ENCODE measurements around the gene TAB3.

DNA sequence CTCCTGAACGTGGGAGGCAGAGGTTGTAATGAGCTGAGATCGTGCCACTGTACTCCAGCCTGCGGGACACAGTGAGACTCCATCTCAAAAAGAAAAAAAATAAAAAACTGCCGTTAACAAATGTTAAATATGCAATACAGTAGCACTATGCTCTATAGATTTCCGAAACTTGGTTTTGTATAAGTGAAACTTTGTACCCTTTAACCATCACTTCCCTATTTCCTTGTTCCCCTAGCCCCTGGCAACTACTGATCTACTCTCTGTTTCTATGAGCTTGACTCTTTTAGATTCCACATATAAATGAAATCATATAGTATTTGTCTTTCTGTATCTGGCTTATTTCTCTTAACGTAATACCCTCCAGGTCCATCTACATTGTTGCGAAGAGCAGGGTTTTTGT is 74.1 kb downstream of the TAB3 start:
- TF ChIP-seq, protein P1, sequence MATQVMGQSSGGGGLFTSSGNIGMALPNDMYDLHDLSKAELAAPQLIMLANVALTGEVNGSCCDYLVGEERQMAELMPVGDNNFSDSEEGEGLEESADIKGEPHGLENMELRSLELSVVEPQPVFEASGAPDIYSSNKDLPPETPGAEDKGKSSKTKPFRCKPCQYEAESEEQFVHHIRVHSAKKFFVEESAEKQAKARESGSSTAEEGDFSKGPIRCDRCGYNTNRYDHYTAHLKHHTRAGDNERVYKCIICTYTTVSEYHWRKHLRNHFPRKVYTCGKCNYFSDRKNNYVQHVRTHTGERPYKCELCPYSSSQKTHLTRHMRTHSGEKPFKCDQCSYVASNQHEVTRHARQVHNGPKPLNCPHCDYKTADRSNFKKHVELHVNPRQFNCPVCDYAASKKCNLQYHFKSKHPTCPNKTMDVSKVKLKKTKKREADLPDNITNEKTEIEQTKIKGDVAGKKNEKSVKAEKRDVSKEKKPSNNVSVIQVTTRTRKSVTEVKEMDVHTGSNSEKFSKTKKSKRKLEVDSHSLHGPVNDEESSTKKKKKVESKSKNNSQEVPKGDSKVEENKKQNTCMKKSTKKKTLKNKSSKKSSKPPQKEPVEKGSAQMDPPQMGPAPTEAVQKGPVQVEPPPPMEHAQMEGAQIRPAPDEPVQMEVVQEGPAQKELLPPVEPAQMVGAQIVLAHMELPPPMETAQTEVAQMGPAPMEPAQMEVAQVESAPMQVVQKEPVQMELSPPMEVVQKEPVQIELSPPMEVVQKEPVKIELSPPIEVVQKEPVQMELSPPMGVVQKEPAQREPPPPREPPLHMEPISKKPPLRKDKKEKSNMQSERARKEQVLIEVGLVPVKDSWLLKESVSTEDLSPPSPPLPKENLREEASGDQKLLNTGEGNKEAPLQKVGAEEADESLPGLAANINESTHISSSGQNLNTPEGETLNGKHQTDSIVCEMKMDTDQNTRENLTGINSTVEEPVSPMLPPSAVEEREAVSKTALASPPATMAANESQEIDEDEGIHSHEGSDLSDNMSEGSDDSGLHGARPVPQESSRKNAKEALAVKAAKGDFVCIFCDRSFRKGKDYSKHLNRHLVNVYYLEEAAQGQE (IDR thresholded peaks at IDR 0.05; ENCODE audit: insufficient read depth in 1 of 2, low read depth in 2 of 2, low read length in 2 of 2), result no peak
- TF ChIP-seq SIN3A (IDR thresholded peaks at IDR 0.05; ENCODE audit: borderline replicate concordance, insufficient read depth, low read length), result no peak
- TF ChIP-seq POLR2AphosphoS5 (IDR thresholded peaks at IDR 0.05; ENCODE audit: low read depth, low read length), result no peak
